Measurements from ENCODE around the gene SIGLEC8. TPM values are rescaled to one million over a fixed set of nuclear protein-coding genes. Genes with fewer than 3 reads are reported as not detected.
A peak's percentile ranks its signal among the peaks of the same experiment; 100 is the strongest.

SIGLEC8 gene
- total RNA-seq, 1 experiment from 2014 or later, result not detected

DNA sequence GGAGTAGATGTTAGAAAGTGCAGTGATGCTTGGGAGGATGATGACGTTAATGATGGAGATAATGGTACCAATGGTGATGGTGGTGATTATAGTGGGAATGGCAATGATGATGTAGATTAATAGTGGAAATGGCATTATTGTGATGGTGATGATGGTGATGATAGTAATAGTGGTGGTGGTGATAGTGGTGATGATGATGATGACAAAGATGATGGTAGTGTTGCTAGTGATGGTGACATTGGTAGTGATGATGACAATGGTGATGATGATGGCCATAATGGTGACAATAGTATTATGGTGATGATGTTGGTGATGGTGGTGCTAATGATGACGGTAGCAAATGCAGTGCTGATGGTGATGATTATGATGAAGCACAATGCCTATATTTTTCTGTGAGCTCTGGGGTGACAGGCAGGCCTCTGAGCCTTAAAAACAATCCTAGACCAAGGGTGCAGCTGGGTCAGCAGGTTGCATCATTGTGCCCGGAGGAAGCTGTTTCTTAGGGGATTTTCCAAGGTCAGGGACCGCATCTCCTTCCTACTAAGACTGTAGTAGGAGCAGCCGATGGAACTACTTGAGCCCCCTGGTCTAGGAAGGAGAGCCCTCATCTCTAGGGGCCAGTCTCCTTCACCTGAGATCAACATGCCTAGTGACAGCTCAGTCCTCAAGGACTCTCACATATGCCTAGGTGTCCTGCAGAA, 27.9 kb upstream of the SIGLEC8 start:
- ChIA-PET CTCF (interaction anchor here (0.5 to 1.1 kb wide), 2 partner anchors 171 to 732 kb away, joined by 3 read pairs; no protein-coding TSS in a partner anchor), POLR2A (no interaction called here)
- H3K27ac Mint-ChIP-seq, result no peak overlapping the region
- TF ChIP-seq CREM (CRISPR knock-in tag; IDR thresholded peaks at IDR 0.05) (no peak), SP1 (CRISPR knock-in tag; conservative IDR thresholded peaks at IDR 0.05) (no peak), NR2C2 (CRISPR knock-in tag; IDR thresholded peaks at IDR 0.05) (no peak), JUN (CRISPR knock-in tag; IDR thresholded peaks at IDR 0.05) (no peak), NFYB (CRISPR knock-in tag; conservative IDR thresholded peaks at IDR 0.05; ENCODE audit: low read depth) (no peak), ZNF396 (CRISPR knock-in tag; IDR thresholded peaks at IDR 0.05; ENCODE audit: borderline replicate concordance) (no peak), PRRX2 (CRISPR knock-in tag; IDR thresholded peaks at IDR 0.05) (no peak)
- TF ChIP-seq, protein P1, sequence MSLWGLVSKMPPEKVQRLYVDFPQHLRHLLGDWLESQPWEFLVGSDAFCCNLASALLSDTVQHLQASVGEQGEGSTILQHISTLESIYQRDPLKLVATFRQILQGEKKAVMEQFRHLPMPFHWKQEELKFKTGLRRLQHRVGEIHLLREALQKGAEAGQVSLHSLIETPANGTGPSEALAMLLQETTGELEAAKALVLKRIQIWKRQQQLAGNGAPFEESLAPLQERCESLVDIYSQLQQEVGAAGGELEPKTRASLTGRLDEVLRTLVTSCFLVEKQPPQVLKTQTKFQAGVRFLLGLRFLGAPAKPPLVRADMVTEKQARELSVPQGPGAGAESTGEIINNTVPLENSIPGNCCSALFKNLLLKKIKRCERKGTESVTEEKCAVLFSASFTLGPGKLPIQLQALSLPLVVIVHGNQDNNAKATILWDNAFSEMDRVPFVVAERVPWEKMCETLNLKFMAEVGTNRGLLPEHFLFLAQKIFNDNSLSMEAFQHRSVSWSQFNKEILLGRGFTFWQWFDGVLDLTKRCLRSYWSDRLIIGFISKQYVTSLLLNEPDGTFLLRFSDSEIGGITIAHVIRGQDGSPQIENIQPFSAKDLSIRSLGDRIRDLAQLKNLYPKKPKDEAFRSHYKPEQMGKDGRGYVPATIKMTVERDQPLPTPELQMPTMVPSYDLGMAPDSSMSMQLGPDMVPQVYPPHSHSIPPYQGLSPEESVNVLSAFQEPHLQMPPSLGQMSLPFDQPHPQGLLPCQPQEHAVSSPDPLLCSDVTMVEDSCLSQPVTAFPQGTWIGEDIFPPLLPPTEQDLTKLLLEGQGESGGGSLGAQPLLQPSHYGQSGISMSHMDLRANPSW (CRISPR knock-in tag; conservative IDR thresholded peaks at IDR 0.05; ENCODE audit: low read depth), result no peak
- peaks cover 38% of the 10 kb centered on the region for H3K27me3 Mint-ChIP-seq (ENCODE audit: low read depth)
- no peaks in the 10 kb centered on the region for H3K36me3 Mint-ChIP-seq
- no peak overlapping the region for H3K4me3 Mint-ChIP-seq
- H3K9me3 Mint-ChIP-seq, result peaks cover 20% of the 10 kb centered on the region
- ATAC-seq (no peak), DNase-seq (ENCODE audit: low spot score) (no peak)
- peaks cover 2% of the 10 kb centered on the region for H3K4me1 Mint-ChIP-seq

GRCh38 chr19:51480590-51480989, 22.3 kb upstream of the SIGLEC8 start:
- peaks cover 30% of the 10 kb centered on the region for H3K27me3 Mint-ChIP-seq (ENCODE audit: low read depth)
- ChIA-PET POLR2A (interaction anchor here (0.6 kb wide), 1 partner anchor 1144 kb away, joined by 3 read pairs; no protein-coding TSS in a partner anchor), CTCF (interaction anchor here (0.6 to 3.4 kb wide), 6 partner anchors 16 to 180 kb away, joined by 3 to 18 read pairs (median 4); no protein-coding TSS in a partner anchor)
- TF ChIP-seq FOXK1 (CRISPR knock-in tag; IDR thresholded peaks at IDR 0.05) (no peak), AFF4 (CRISPR knock-in tag; IDR thresholded peaks at IDR 0.05; ENCODE audit: borderline replicate concordance) (no peak), SMAD3 (CRISPR knock-in tag; IDR thresholded peaks at IDR 0.05; ENCODE audit: borderline replicate concordance) (peak; percentile 65; the same call in 1 of the 2 replicates), ZNF232 (CRISPR knock-in tag; IDR thresholded peaks at IDR 0.05) (peak; percentile 58; the same call in 1 of the 2 replicates), TEAD1 (CRISPR knock-in tag; IDR thresholded peaks at IDR 0.05) (0 out of 2 replicates have a peak, but pooled peaks have one; percentile 54), IRF2 (CRISPR knock-in tag; IDR thresholded peaks at IDR 0.05; ENCODE audit: borderline replicate concordance, low read depth) (no peak)
- TF ChIP-seq, protein P2, sequence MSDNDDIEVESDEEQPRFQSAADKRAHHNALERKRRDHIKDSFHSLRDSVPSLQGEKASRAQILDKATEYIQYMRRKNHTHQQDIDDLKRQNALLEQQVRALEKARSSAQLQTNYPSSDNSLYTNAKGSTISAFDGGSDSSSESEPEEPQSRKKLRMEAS (CRISPR knock-in tag; IDR thresholded peaks at IDR 0.05), result no peak
- TF ChIP-seq, protein P3, sequence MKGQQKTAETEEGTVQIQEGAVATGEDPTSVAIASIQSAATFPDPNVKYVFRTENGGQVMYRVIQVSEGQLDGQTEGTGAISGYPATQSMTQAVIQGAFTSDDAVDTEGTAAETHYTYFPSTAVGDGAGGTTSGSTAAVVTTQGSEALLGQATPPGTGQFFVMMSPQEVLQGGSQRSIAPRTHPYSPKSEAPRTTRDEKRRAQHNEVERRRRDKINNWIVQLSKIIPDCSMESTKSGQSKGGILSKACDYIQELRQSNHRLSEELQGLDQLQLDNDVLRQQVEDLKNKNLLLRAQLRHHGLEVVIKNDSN (CRISPR knock-in tag; IDR thresholded peaks at IDR 0.05), result peak; percentile 40; the same call in 1 of the 2 replicates
- no peak overlapping the region for H3K4me3 Mint-ChIP-seq
- H3K27ac Mint-ChIP-seq, result no peak overlapping the region
- DNase-seq (ENCODE audit: low spot score) (peak; percentile 68), ATAC-seq (peak; percentile 78)
- no peaks in the 10 kb centered on the region for H3K4me1 Mint-ChIP-seq
- H3K36me3 Mint-ChIP-seq, result no peaks in the 10 kb centered on the region
- H3K9me3 Mint-ChIP-seq, result peaks cover 16% of the 10 kb centered on the region

Data from WTC11 (cell line).